ENCODE results near the gene GPR141. TPM values are rescaled to one million over a fixed set of nuclear protein-coding genes. Genes with fewer than 3 reads are reported as not detected.
A peak's percentile ranks its signal among the peaks of the same experiment; 100 is the strongest.

GPR141 gene, protein sequence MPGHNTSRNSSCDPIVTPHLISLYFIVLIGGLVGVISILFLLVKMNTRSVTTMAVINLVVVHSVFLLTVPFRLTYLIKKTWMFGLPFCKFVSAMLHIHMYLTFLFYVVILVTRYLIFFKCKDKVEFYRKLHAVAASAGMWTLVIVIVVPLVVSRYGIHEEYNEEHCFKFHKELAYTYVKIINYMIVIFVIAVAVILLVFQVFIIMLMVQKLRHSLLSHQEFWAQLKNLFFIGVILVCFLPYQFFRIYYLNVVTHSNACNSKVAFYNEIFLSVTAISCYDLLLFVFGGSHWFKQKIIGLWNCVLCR
- not detected in 2 replicates for total RNA-seq (2014; rRNA removed; shearing (Covaris generic))

- Histone ChIP-seq H3K36me3 (no peaks in the 10 kb centered on the region), H3K4me3 (no peak within 1 kb of the TSS), H3K27ac (no peak within 1 kb of the TSS), H3K9me3 (replicated peaks) (no peaks in the 10 kb centered on the region), H3K27me3 (no peaks in the 10 kb centered on the region), H3K4me1 (0 out of 2 replicates have a peak, but pooled peaks cover 4% of the 10 kb centered on the region)
- peak in 1 of 2 experiments; percentile 34 for DNase-seq
Measured at GRCh38 chr7:37683246-37684120, at the start of gene GPR141. TSS of gene GPR141 (plus strand) at chr7:37683766. CDS start at chr7:37740394, 56,628 bp downstream.

DNA sequence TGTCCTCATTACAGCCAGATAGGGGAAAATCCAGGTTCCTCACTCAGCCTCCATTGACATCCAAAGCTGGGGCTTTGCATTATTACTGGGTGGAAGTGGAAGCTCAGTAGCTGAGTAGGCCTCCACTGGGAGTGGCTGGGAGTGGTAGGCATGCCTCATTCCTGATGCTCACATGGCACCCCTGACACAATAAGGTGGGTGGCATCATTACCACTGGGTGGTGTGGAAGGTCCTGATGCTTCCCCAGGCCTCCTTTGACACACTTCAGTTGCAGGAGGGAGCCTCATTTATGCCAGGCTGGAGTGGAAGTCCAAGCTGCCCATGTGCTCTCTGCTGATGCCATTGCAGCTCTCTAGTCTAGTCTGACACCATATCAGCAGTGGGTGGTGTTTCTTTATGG is 48.2 kb upstream of the GPR141 start:
- Histone ChIP-seq H3K36me3 (no peaks in the 10 kb centered on the region), H3K4me1 (no peaks in the 10 kb centered on the region), H3K27ac (no peak overlapping the region), H3K27me3 (no peaks in the 10 kb centered on the region), H3K4me3 (no peak overlapping the region), H3K9me3 (replicated peaks) (no peaks in the 10 kb centered on the region)
- no peak for DNase-seq

GRCh38 chr7:37642028-37642540 is 41.5 kb upstream of the GPR141 start:
- peak in 1 of 2 experiments; percentile 16 for DNase-seq
- H3K4me1 ChIP-seq = no peaks in the 10 kb centered on the region
- no peak overlapping the region for H3K27ac ChIP-seq
- H3K27me3 ChIP-seq = no peaks in the 10 kb centered on the region
- H3K36me3 ChIP-seq = no peaks in the 10 kb centered on the region
- no peak overlapping the region for H3K4me3 ChIP-seq
- no peaks in the 10 kb centered on the region for H3K9me3 ChIP-seq (replicated peaks)

DNA sequence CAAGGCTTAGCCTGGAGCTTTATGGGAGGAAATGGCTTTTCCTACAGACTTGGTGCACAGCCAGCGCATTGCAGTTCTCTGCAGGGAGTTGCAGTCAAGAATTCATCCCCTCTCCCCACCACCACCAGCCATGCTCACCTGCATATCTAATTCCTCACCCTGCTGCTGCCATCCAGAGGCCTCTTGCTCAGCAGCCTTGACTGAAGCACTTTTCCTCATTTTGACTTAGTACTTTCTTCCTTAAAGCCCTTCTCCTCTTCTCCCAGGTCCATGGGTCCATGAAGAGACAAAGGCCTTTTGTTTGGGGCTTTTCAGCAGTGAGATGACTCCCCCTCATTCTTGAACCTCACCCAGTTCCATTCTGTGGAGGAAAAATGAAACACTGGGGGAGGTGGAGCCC is 39.7 kb upstream of the GPR141 start:
- no peaks in the 10 kb centered on the region for H3K4me1 ChIP-seq
- H3K9me3 ChIP-seq (replicated peaks) = no peaks in the 10 kb centered on the region
- no peak overlapping the region for H3K27ac ChIP-seq
- H3K4me3 ChIP-seq = no peak overlapping the region
- DNase-seq = peak in 1 of 2 experiments; percentile 10
- H3K36me3 ChIP-seq = no peaks in the 10 kb centered on the region
- no peaks in the 10 kb centered on the region for H3K27me3 ChIP-seq

GRCh38 chr7:37645282-37646050 is 38.1 kb upstream of the GPR141 start:
- H3K4me3 ChIP-seq = no peak overlapping the region
- H3K27ac ChIP-seq = no peak overlapping the region
- H3K27me3 ChIP-seq = no peaks in the 10 kb centered on the region
- no peaks in the 10 kb centered on the region for H3K4me1 ChIP-seq
- no peaks in the 10 kb centered on the region for H3K36me3 ChIP-seq
- no peak for DNase-seq
- no peaks in the 10 kb centered on the region for H3K9me3 ChIP-seq (replicated peaks)

GRCh38 chr7:37656913-37657530 is 26.5 kb upstream of the GPR141 start:
- no peaks in the 10 kb centered on the region for H3K9me3 ChIP-seq (replicated peaks)
- no peaks in the 10 kb centered on the region for H3K36me3 ChIP-seq
- no peak overlapping the region for H3K27ac ChIP-seq
- no peaks in the 10 kb centered on the region; the same call in 1 of the 2 replicates for H3K27me3 ChIP-seq
- DNase-seq = no peak
- no peaks in the 10 kb centered on the region for H3K4me1 ChIP-seq
- H3K4me3 ChIP-seq = no peak overlapping the region

- Histone ChIP-seq H3K4me3 (no peak overlapping the region), H3K27me3 (no peaks in the 10 kb centered on the region; the same call in 1 of the 2 replicates), H3K27ac (no peak overlapping the region), H3K9me3 (replicated peaks) (no peaks in the 10 kb centered on the region), H3K36me3 (no peaks in the 10 kb centered on the region), H3K4me1 (no peaks in the 10 kb centered on the region)
- DNase-seq = no peak
Measured at GRCh38 chr7:37657816-37658215, 25.8 kb upstream of the GPR141 start.

DNA sequence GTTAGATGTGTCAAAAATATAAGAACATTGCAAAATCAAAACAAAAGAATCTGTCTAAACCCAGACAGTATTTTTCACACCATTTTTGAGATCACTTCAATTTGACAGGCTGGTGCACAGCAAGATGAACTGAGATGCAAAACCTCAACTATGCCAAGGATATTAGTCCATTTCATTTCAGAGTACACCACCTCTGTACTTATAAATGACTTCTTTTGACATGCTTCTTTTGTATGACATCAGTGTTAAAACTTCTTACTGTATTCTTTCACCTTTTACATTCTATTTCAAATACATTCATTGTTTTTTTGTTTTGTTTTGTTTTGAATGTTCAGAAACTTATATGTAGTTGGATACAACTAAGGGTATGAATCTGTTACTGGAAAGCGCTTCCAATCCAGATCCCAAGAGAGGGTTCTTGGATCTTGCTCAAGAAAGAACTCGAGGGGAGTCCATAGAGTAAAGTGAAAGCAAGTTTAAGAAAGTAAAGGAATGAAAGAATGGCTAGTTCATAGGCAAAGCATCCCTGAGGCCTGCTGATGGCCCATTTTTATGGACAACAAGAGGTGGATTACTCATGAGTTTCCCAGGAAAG is 23.5 kb upstream of the GPR141 start:
- no peak overlapping the region for H3K27ac ChIP-seq
- no peaks in the 10 kb centered on the region for H3K36me3 ChIP-seq
- no peaks in the 10 kb centered on the region; the same call in 1 of the 2 replicates for H3K27me3 ChIP-seq
- no peaks in the 10 kb centered on the region for H3K9me3 ChIP-seq (replicated peaks)
- no peaks in the 10 kb centered on the region for H3K4me1 ChIP-seq
- H3K4me3 ChIP-seq = no peak overlapping the region
- no peak for DNase-seq

GRCh38 chr7:37660614-37661013 is 23.0 kb upstream of the GPR141 start:
- Histone ChIP-seq H3K36me3 (no peaks in the 10 kb centered on the region), H3K27ac (no peak overlapping the region), H3K9me3 (replicated peaks) (no peaks in the 10 kb centered on the region), H3K4me3 (no peak overlapping the region), H3K27me3 (peaks cover 3% of the 10 kb centered on the region; the same call in 1 of the 2 replicates), H3K4me1 (no peaks in the 10 kb centered on the region)
- DNase-seq = no peak

- H3K4me3 ChIP-seq = no peak overlapping the region
- H3K27me3 ChIP-seq = peaks cover 5% of the 10 kb centered on the region; the same call in 1 of the 2 replicates
- H3K9me3 ChIP-seq (replicated peaks) = no peaks in the 10 kb centered on the region
- no peak for DNase-seq
- H3K27ac ChIP-seq = no peak overlapping the region
- H3K36me3 ChIP-seq = no peaks in the 10 kb centered on the region
- no peaks in the 10 kb centered on the region for H3K4me1 ChIP-seq
Measured at GRCh38 chr7:37663693-37664092, 19.9 kb upstream of the GPR141 start.

DNA sequence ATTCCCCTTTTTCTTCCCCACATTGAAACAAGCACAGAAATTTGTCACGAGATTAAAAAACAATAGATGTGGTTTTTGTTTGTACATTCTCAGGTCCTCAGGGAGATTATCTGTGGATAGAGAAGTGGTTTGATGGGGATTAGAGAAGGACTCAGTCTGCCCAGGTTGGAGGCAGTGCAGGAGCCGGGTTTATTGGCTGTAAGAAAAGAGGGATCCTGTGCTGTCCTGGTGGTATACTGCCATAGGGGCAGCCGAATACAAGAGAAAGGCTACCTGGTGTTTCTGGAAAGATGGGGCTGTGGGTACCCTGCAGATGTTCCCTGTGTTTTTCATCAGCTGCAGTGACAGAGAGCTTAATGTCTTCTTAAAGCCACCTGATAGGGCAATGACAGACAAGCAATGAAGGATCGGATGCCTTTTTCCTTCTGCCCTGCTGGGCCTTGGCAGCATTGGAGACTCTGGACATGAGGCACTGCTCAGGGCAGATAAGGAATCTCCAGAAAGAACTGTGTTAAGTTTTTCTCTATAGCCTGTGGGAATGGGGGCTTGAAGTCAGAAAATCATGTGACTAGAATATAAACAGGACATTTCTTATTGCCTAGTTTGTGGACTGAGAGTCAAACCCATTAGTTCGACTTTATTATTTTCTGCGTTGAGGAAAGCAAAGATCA is 18.1 kb upstream of the GPR141 start:
- Histone ChIP-seq H3K27ac (no peak overlapping the region), H3K4me3 (no peak overlapping the region), H3K4me1 (no peaks in the 10 kb centered on the region), H3K9me3 (replicated peaks) (no peaks in the 10 kb centered on the region), H3K27me3 (peaks cover 5% of the 10 kb centered on the region; the same call in 1 of the 2 replicates), H3K36me3 (no peaks in the 10 kb centered on the region)
- DNase-seq = no peak

DNA sequence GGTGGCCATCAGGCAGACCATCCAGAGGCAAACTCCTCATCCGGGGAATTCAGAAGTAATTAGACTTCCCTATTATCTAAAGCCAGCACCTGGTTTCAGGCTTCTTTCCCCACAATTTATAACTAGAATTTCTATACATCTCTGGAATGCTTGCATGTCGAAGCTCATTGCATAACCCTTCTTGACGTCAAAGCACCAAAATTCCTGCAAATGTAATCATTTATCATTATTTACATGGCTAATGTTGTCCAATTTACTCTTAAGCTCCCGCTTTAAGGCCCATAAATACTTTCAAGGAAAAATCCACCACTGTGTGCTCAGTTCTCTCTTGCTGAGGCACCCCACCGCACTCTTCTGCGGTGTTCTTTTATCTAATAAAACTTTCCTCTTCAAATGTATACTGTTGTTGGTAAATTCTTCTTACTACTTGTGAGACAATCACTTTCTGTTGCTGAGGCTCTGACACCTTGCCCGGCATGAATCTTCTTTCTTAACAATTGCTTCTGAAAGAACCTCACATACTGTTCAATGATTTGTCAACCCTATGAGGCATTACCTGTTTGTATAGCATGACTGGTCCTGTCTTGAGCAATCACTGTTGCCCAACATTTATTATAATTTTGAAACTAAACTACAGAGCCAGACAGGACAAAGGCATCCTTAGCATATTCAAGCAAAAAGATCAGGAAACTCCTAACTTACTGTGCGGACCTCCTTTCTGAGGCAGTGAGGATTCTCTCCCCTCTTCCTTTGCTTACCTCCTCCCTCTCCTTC is 17.4 kb upstream of the GPR141 start:
- Histone ChIP-seq H3K27ac (no peak overlapping the region), H3K36me3 (no peaks in the 10 kb centered on the region), H3K4me3 (no peak overlapping the region), H3K9me3 (replicated peaks) (no peaks in the 10 kb centered on the region), H3K27me3 (peaks cover 5% of the 10 kb centered on the region; the same call in 1 of the 2 replicates), H3K4me1 (no peaks in the 10 kb centered on the region)
- DNase-seq = no peak

DNA sequence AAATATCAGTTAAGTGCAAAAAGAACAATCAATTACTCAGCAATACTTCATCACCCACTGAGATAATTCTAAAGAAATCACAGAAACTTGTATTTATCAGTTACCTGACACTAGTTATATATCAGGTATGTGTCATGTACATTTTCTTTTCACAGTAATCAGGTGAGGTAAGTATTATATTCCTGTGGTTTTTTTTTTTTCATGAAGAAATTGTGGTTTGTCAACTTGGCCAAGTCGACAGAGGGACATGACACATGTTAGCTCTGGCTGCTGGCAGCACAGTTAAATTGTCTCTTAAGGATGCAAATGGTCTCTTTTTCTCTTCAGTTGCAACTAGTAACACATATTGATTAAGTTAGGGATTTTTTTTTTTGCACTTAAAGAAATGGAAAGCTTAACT is 13.7 kb upstream of the GPR141 start:
- H3K36me3 ChIP-seq = no peaks in the 10 kb centered on the region
- no peaks in the 10 kb centered on the region for H3K4me1 ChIP-seq
- no peaks in the 10 kb centered on the region for H3K9me3 ChIP-seq (replicated peaks)
- no peak overlapping the region for H3K4me3 ChIP-seq
- 0 out of 2 replicates have a peak, but pooled peaks cover 5% of the 10 kb centered on the region for H3K27me3 ChIP-seq
- no peak overlapping the region for H3K27ac ChIP-seq
- no peak for DNase-seq

Data from SJCRH30 (cell line).